HFFc6 (cell line): Measurements from ENCODE around the gene PRICKLE2. TPM values are rescaled to one million over a fixed set of nuclear protein-coding genes. Genes with fewer than 3 reads are reported as not detected.

Source experiments
- DNase-seq: peaks from one replicate; pipeline ENCODE4 v3.0.0-alpha.2; 2018
- H3K27ac Mint-ChIP-seq: 2 replicates; pipeline ENCODE4 v1.8.0; 2020; ENCODE audit warnings: mild to moderate bottlenecking, mixed read lengths
- H3K27me3 Mint-ChIP-seq: 2 replicates; pipeline ENCODE4 v1.8.0; 2021; ENCODE audit warnings: mild to moderate bottlenecking, moderate library complexity, mixed read lengths; ENCODE audit not compliant: insufficient read depth
- H3K36me3 Mint-ChIP-seq: 2 replicates; pipeline ENCODE4 v1.8.0; 2021; ENCODE audit warnings: low read depth, mixed read lengths
- H3K4me1 Mint-ChIP-seq: 2 replicates; pipeline ENCODE4 v1.8.0; 2020; ENCODE audit warnings: low read depth, mixed read lengths
- H3K4me3 Mint-ChIP-seq: 2 replicates; pipeline ENCODE4 v1.8.0; 2020; ENCODE audit warnings: mild to moderate bottlenecking, moderate library complexity, mixed read lengths
- H3K9me3 Mint-ChIP-seq: 2 replicates; pipeline ENCODE4 v1.8.0; 2020; ENCODE audit warnings: mild to moderate bottlenecking, mixed read lengths
- CTCF ChIP-seq: fragments of 200-600 bp; sonication (generic); IDR thresholded peaks from 2 replicates; pipeline ENCODE4 v1.5.0; 2021; ENCODE audit warnings: antibody characterized with exemption, mild to moderate bottlenecking
- total RNA-seq, 6 experiments: library from RNA; stranded (reverse); fragmentation: NEBNext Ultra II Directional; extraction: Animal tissue kit (Norgen Biotek cat#: 25700); gene quantifications; 2 replicates in 1 of 6; 3 replicates in 5 of 6; pipeline ENCODE4 v1.2.3, GENCODE V29; 2021

Gene PRICKLE2
- total RNA-seq, 6 experiments from 2014 or later, result 14.0 to 21.7 (median 18.4) TPM

- no peak for DNase-seq
- Mint-ChIP-seq H3K27me3 (no peaks in the 10 kb centered on the region; the same call in 1 of the 2 replicates), H3K27ac (no peak overlapping the region), H3K9me3 (no peaks in the 10 kb centered on the region), H3K4me1 (peaks cover 69% of the 10 kb centered on the region), H3K36me3 (peaks cover 43% of the 10 kb centered on the region), H3K4me3 (no peak overlapping the region)
- TF ChIP-seq CTCF, result no peak
These were observed 32.0 kb upstream of the PRICKLE2 start for GRCh38 chr3:64257100-64257755.

DNA sequence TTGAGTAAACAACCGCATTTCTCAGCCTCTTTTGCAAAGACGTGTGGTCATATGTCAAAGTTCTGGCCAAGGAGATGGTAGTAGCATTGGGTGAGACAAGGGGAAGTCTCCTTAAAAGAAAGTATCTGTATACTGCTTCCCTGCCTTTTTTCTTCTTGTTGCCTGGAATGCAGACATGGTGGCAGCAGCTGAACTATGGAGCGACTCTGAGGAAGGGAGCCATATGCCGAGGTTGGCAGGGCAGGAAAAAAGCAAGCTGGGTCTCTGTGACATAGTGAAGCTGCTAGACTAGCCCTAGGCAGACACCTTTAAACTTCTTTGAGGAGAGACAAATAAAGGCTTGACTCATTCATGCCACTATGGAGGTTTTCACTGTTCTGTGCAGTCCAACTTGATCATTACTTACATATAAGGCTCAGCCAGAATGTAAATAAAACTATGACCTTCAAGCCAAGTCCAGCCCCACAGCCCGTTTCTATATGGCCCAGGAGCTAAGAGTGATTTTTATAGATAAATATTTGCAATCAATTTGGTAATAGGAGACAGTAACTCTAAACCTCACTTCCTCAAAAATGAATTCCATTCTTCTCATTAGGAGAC, 30.6 kb upstream of the PRICKLE2 start:
- Mint-ChIP-seq H3K4me3 (no peak overlapping the region), H3K27me3 (no peaks in the 10 kb centered on the region; the same call in 1 of the 2 replicates), H3K9me3 (no peaks in the 10 kb centered on the region), H3K27ac (no peak overlapping the region), H3K4me1 (peaks cover 69% of the 10 kb centered on the region), H3K36me3 (peaks cover 35% of the 10 kb centered on the region)
- no peak for DNase-seq
- TF ChIP-seq CTCF, result no peak

GRCh38 chr3:64254443-64254842, 29.2 kb upstream of the PRICKLE2 start:
- peaks cover 35% of the 10 kb centered on the region for H3K36me3 Mint-ChIP-seq
- H3K27me3 Mint-ChIP-seq, result no peaks in the 10 kb centered on the region; the same call in 1 of the 2 replicates
- H3K27ac Mint-ChIP-seq, result no peak overlapping the region
- DNase-seq, result no peak
- no peak overlapping the region for H3K4me3 Mint-ChIP-seq
- TF ChIP-seq CTCF, result no peak
- peaks cover 59% of the 10 kb centered on the region for H3K4me1 Mint-ChIP-seq
- H3K9me3 Mint-ChIP-seq, result no peaks in the 10 kb centered on the region

- Mint-ChIP-seq H3K27ac (no peak overlapping the region), H3K36me3 (peaks cover 42% of the 10 kb centered on the region), H3K27me3 (no peaks in the 10 kb centered on the region; the same call in 1 of the 2 replicates), H3K9me3 (no peaks in the 10 kb centered on the region), H3K4me1 (peaks cover 61% of the 10 kb centered on the region), H3K4me3 (no peak overlapping the region)
- no peak for TF ChIP-seq CTCF
- DNase-seq, result no peak
These were observed 28.4 kb upstream of the PRICKLE2 start for GRCh38 chr3:64253689-64254088.

DNA sequence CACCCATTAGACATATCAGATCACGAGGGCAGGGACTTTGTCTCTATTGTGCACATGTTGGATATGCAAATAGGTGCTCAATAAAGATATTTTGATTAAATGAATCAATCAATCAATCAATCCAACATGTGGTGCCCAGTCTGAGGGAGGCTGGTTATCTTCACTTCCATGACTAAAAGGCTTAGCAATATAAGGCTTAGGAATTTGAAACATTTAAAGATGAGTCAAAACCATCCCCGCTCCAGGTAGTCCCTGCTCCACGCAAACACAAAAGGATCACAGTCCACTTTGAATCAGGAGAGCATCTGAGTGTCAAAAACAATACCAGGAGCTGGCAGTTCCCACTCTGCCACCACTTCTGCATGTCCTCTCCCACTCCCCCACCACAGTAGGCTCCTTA, 25.8 kb upstream of the PRICKLE2 start:
- Mint-ChIP-seq H3K36me3 (peaks cover 36% of the 10 kb centered on the region), H3K4me1 (peaks cover 61% of the 10 kb centered on the region), H3K27ac (no peak overlapping the region), H3K9me3 (no peaks in the 10 kb centered on the region), H3K4me3 (no peak overlapping the region), H3K27me3 (no peaks in the 10 kb centered on the region; the same call in 1 of the 2 replicates)
- no peak for DNase-seq
- no peak for TF ChIP-seq CTCF
